Dendritic cell treated with granulocyte-macrophage colony-stimulating factor and Interleukin-4, amounts not matched to agents 40 ng/mL and 50 ng/mL, for 4 days (primary cell): ENCODE data around the gene KCNA10.

Experiments
- H3K27ac Mint-ChIP-seq: one replicate; pipeline ENCODE4 v1.8.0; 2022; ENCODE audit warnings: mild to moderate bottlenecking, mixed read lengths
- H3K27me3 Mint-ChIP-seq: one replicate; pipeline ENCODE4 v1.8.0; 2022; ENCODE audit warnings: mild to moderate bottlenecking, mixed read lengths
- H3K36me3 Mint-ChIP-seq: one replicate; pipeline ENCODE4 v1.8.0; 2022; ENCODE audit warnings: low read depth, mixed read lengths
- H3K4me1 Mint-ChIP-seq: one replicate; pipeline ENCODE4 v1.8.0; 2022; ENCODE audit warnings: low read depth, mixed read lengths
- H3K4me3 Mint-ChIP-seq: one replicate; pipeline ENCODE4 v1.8.0; 2022; ENCODE audit warnings: mild to moderate bottlenecking, moderate library complexity, mixed read lengths
- H3K9me3 Mint-ChIP-seq: one replicate; pipeline ENCODE4 v1.8.0; 2022; ENCODE audit warnings: mixed read lengths
- intact Hi-C: fragments of 100-400 bp; cut with micrococcal nuclease; formaldehyde crosslinking; loops from one replicate; pipeline ENCODE4 v1.15.0; 2022

The KCNA10 gene

GRCh38 chr1:110519125-110519810, at the start of gene KCNA10:
TSS of gene KCNA10 (minus strand) at chr1:110519175. CDS start at chr1:110518787, 388 bp downstream.
- no peaks in the 10 kb centered on the region for H3K36me3 Mint-ChIP-seq
- intact Hi-C loops, result no loop called here
- peaks cover 10% of the 10 kb centered on the region for H3K9me3 Mint-ChIP-seq
- H3K27ac Mint-ChIP-seq, result no peak within 1 kb of the TSS
- no peak within 1 kb of the TSS for H3K4me3 Mint-ChIP-seq
- peaks cover 29% of the 10 kb centered on the region for H3K27me3 Mint-ChIP-seq
- H3K4me1 Mint-ChIP-seq, result peaks cover 40% of the 10 kb centered on the region

DNA sequence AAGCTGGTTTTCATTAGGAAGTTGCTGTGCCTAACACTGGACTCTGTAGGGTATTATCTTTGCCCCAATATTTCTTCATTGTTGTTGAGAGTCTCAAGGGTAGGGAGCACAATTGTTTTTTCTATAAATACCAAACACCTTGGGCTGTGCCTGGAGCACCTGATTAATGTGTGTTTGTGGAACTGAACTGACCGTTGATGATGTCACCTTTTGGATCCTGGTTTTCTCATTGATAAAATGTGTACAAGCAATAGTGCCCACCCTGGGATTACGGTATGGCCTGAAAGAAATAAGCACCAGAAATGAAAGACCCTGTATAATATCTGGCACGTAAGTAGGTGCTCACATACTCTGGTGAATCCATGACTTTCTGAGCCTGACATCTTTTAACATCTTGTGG, 47.9 kb upstream of the KCNA10 start:
- no peak overlapping the region for H3K4me3 Mint-ChIP-seq
- H3K36me3 Mint-ChIP-seq, result no peaks in the 10 kb centered on the region
- intact Hi-C loops, result no loop called here
- H3K27me3 Mint-ChIP-seq, result peaks cover 30% of the 10 kb centered on the region
- H3K4me1 Mint-ChIP-seq, result no peaks in the 10 kb centered on the region
- H3K27ac Mint-ChIP-seq, result no peak overlapping the region
- H3K9me3 Mint-ChIP-seq, result no peaks in the 10 kb centered on the region

GRCh38 chr1:110565565-110565964, 46.6 kb upstream of the KCNA10 start:
- no peaks in the 10 kb centered on the region for H3K9me3 Mint-ChIP-seq
- no peak overlapping the region for H3K4me3 Mint-ChIP-seq
- no peaks in the 10 kb centered on the region for H3K4me1 Mint-ChIP-seq
- H3K36me3 Mint-ChIP-seq, result no peaks in the 10 kb centered on the region
- H3K27ac Mint-ChIP-seq, result no peak overlapping the region
- H3K27me3 Mint-ChIP-seq, result peaks cover 20% of the 10 kb centered on the region
- intact Hi-C loops, result no loop called here

- no peaks in the 10 kb centered on the region for H3K9me3 Mint-ChIP-seq
- H3K4me1 Mint-ChIP-seq, result no peaks in the 10 kb centered on the region
- peaks cover 28% of the 10 kb centered on the region for H3K27me3 Mint-ChIP-seq
- H3K36me3 Mint-ChIP-seq, result no peaks in the 10 kb centered on the region
- H3K4me3 Mint-ChIP-seq, result no peak overlapping the region
- intact Hi-C loops, result no loop called here
- H3K27ac Mint-ChIP-seq, result no peak overlapping the region
Observed at GRCh38 chr1:110563089-110563488, 44.1 kb upstream of the KCNA10 start.

DNA sequence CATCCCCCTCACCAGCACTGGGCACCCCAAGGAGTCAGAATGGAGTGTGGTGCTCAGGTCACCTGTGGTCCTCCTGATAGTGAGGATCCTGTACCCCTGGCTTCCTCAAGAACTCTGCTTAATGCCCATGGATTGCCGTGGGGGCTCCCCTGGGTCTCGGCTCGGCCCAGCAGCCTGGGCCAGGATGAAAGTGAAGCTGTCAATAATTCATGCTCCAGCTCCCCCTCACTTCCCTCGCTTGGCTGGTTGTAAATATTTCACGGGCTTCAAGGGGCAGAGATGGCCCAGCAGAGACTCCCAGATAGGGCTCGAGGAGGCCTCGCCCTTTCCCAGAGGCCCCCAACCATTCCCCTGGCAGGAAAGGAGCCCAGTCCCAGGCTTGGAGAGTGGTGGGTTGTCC, 42.6 kb upstream of the KCNA10 start:
- Mint-ChIP-seq H3K4me3 (no peak overlapping the region), H3K27ac (no peak overlapping the region), H3K27me3 (peaks cover 35% of the 10 kb centered on the region), H3K9me3 (no peaks in the 10 kb centered on the region), H3K36me3 (no peaks in the 10 kb centered on the region), H3K4me1 (no peaks in the 10 kb centered on the region)
- intact Hi-C loops, result no loop called here

DNA sequence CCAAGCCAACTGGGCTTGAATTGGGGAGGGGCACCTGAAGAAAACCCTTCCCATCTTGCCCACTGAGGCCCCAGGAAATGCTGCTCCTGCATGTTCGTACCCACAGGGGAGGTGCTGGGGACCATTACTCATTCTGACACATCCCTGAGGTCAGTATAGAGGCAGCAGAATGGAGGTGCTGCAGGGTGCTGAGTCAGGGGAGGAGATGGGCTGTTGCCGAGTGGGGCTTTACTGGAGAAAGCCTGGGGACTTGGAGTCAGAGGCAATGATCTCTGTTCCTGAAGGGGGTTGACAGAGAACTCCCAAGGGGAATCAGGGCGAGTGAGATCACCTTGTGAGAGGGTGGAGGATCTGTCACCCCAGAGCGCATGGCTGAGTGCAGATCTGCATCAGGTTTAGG, 40.2 kb upstream of the KCNA10 start:
- no peaks in the 10 kb centered on the region for H3K36me3 Mint-ChIP-seq
- no peaks in the 10 kb centered on the region for H3K4me1 Mint-ChIP-seq
- H3K4me3 Mint-ChIP-seq, result no peak overlapping the region
- H3K27me3 Mint-ChIP-seq, result peaks cover 53% of the 10 kb centered on the region
- intact Hi-C loops, result loop anchor here (10.0 kb wide), 1 partner anchor 226 kb away; no protein-coding TSS in a partner anchor
- no peak overlapping the region for H3K27ac Mint-ChIP-seq
- H3K9me3 Mint-ChIP-seq, result no peaks in the 10 kb centered on the region

GRCh38 chr1:110557481-110557880, 38.5 kb upstream of the KCNA10 start:
- Mint-ChIP-seq H3K9me3 (no peaks in the 10 kb centered on the region), H3K27me3 (peaks cover 61% of the 10 kb centered on the region), H3K36me3 (no peaks in the 10 kb centered on the region), H3K4me3 (no peak overlapping the region), H3K27ac (no peak overlapping the region), H3K4me1 (no peaks in the 10 kb centered on the region)
- intact Hi-C loops, result loop anchor here (10.0 kb wide), 1 partner anchor 227 kb away; no protein-coding TSS in a partner anchor

- Mint-ChIP-seq H3K9me3 (no peaks in the 10 kb centered on the region), H3K4me3 (no peak overlapping the region), H3K4me1 (no peaks in the 10 kb centered on the region), H3K27me3 (peaks cover 67% of the 10 kb centered on the region), H3K27ac (no peak overlapping the region), H3K36me3 (no peaks in the 10 kb centered on the region)
- intact Hi-C loops, result loop anchor here (10.0 kb wide), 1 partner anchor 228 kb away; no protein-coding TSS in a partner anchor
Observed at GRCh38 chr1:110556471-110556807, 37.5 kb upstream of the KCNA10 start.

GRCh38 chr1:110555807-110556470, 37.0 kb upstream of the KCNA10 start:
- intact Hi-C loops, result loop anchor here (10.0 kb wide), 1 partner anchor 229 kb away; no protein-coding TSS in a partner anchor
- no peak overlapping the region for H3K4me3 Mint-ChIP-seq
- H3K9me3 Mint-ChIP-seq, result no peaks in the 10 kb centered on the region
- H3K36me3 Mint-ChIP-seq, result no peaks in the 10 kb centered on the region
- no peak overlapping the region for H3K27ac Mint-ChIP-seq
- peaks cover 67% of the 10 kb centered on the region for H3K27me3 Mint-ChIP-seq
- no peaks in the 10 kb centered on the region for H3K4me1 Mint-ChIP-seq

DNA sequence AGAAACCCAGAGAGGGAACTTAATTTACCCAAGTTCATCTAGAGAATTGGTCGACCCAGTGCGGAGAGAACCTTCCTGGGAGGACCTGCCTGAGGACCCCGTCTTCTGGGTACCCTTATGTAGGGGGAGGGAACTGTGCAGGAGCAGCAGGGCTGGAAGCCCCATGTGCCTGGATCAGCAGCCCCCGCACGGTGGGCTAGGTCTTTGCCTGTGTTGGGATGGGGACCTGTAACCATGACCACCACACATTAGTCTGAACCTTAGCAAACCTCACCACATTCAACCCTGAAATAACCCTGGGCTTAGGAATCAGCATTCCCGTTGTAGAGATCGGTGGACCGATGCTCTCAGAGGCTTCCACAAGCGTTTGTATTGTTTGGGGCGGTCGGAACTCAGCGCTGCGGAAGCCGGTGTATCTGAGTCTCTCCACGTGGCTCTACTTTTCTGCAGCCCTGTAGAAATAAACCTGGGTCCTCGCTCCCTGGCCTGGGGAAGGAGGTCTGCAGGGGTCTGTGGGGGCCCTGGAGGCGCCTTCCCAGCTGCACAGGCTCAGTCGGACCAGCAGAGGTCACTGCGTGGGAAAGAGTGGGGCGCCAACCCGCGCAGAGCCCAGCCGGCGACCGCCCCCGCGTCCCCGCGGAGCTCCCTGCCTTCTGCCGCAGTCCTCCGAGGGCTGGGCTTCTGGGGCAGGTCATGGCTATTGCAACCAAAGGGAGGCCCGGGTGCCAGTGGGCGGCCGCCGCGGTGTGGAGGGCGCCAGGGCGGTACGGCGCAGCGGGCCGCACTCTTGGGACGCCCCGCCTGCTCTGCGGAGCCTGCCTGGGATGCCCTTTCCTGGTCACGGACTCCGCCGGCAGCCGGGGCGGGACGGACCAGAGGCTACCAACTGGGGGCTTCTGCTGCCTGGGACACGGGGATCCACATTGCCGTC, 36.2 kb upstream of the KCNA10 start:
- intact Hi-C loops, result loop anchor here (10.0 kb wide), 1 partner anchor 230 kb away; no protein-coding TSS in a partner anchor
- Mint-ChIP-seq H3K4me1 (no peaks in the 10 kb centered on the region), H3K9me3 (no peaks in the 10 kb centered on the region), H3K36me3 (no peaks in the 10 kb centered on the region), H3K27me3 (peaks cover 65% of the 10 kb centered on the region), H3K4me3 (peak overlapping the region; percentile 35), H3K27ac (no peak overlapping the region)

- no peaks in the 10 kb centered on the region for H3K4me1 Mint-ChIP-seq
- intact Hi-C loops, result loop anchor here (10.0 kb wide), 1 partner anchor 233 kb away; no protein-coding TSS in a partner anchor
- no peaks in the 10 kb centered on the region for H3K9me3 Mint-ChIP-seq
- no peak overlapping the region for H3K27ac Mint-ChIP-seq
- no peaks in the 10 kb centered on the region for H3K36me3 Mint-ChIP-seq
- H3K4me3 Mint-ChIP-seq, result no peak overlapping the region
- H3K27me3 Mint-ChIP-seq, result peaks cover 44% of the 10 kb centered on the region
Observed at GRCh38 chr1:110551278-110551809, 32.4 kb upstream of the KCNA10 start.

- Mint-ChIP-seq H3K4me1 (peaks cover 3% of the 10 kb centered on the region), H3K27ac (no peak overlapping the region), H3K9me3 (no peaks in the 10 kb centered on the region), H3K36me3 (no peaks in the 10 kb centered on the region), H3K27me3 (peaks cover 34% of the 10 kb centered on the region), H3K4me3 (no peak overlapping the region)
- intact Hi-C loops, result loop anchor here (10.0 kb wide), 1 partner anchor 235 kb away; no protein-coding TSS in a partner anchor
Observed at GRCh38 chr1:110549831-110550230, 30.9 kb upstream of the KCNA10 start.

- intact Hi-C loops, result no loop called here
- no peak overlapping the region for H3K4me3 Mint-ChIP-seq
- no peaks in the 10 kb centered on the region for H3K9me3 Mint-ChIP-seq
- peaks cover 28% of the 10 kb centered on the region for H3K27me3 Mint-ChIP-seq
- no peaks in the 10 kb centered on the region for H3K36me3 Mint-ChIP-seq
- H3K4me1 Mint-ChIP-seq, result peaks cover 4% of the 10 kb centered on the region
- H3K27ac Mint-ChIP-seq, result no peak overlapping the region
Observed at GRCh38 chr1:110548381-110548780, 29.4 kb upstream of the KCNA10 start.
